KBM-7 (cell line): ENCODE data around the gene KBTBD6.
"Not testable (repeated sequence)": the region's sequence is repeated elsewhere in the genome, so short reads cannot be mapped to it uniquely, and the experiment has no call there.

Experiments
- DNase-seq: peaks from one replicate; pipeline ENCODE4 v3.0.0-alpha.2; 2015
- in situ Hi-C: fragments of 300-500 bp; cut with MboI; formaldehyde crosslinking; loops from 2 replicates; pipeline ENCODE4 v1.14.3; 2020; ENCODE audit warnings: low sequenced_read_pairs, low pct_unique_long_range_greater_than_20kb, mixed read lengths

KBTBD6 gene

GRCh38 chr13:41137951-41138350 lies 5.3 kb upstream of the KBTBD6 start:
- DNase-seq, result no peak
- in situ Hi-C loops, result no loop called here

GRCh38 chr13:41137241-41137640 lies 4.6 kb upstream of the KBTBD6 start:
- no peak for DNase-seq
- in situ Hi-C loops, result no loop called here

- in situ Hi-C loops, result no loop called here
- no peak for DNase-seq
These were observed 3.9 kb upstream of the KBTBD6 start for GRCh38 chr13:41136396-41137031.

- in situ Hi-C loops, result no loop called here
- DNase-seq, result no peak
These were observed 1.3 kb upstream of the KBTBD6 start for GRCh38 chr13:41133951-41134350.

GRCh38 chr13:41131660-41132511 lies 716 bp downstream of the KBTBD6 start:
- in situ Hi-C loops, result not testable (repeated sequence)

GRCh38 chr13:41131189-41131588 lies 1.4 kb downstream of the KBTBD6 start:
- DNase-seq, in situ Hi-C loops: not testable (repeated sequence)

More at GRCh38 chr13:41131660-41132511, 716 bp downstream of the KBTBD6 start:
- DNase-seq, result not testable (repeated sequence)

- peak; percentile 28 for DNase-seq
- in situ Hi-C loops, result no loop called here
These were observed 2.2 kb downstream of the KBTBD6 start for GRCh38 chr13:41130356-41130755.

GRCh38 chr13:41127701-41128100 lies 4.9 kb downstream of the KBTBD6 start:
- in situ Hi-C loops, result no loop called here
- no peak for DNase-seq

GRCh38 chr13:41122838-41123237 lies 9.8 kb downstream of the KBTBD6 start:
- in situ Hi-C loops, result no loop called here
- no peak for DNase-seq

- DNase-seq, result no peak
- in situ Hi-C loops, result no loop called here
These were observed 14.7 kb downstream of the KBTBD6 start for GRCh38 chr13:41117869-41118268.

GRCh38 chr13:41111454-41111853 lies 21.1 kb downstream of the KBTBD6 start:
- in situ Hi-C loops, result no loop called here
- no peak for DNase-seq

- in situ Hi-C loops, result no loop called here
- no peak for DNase-seq
These were observed 25.0 kb downstream of the KBTBD6 start for GRCh38 chr13:41107584-41108014.

GRCh38 chr13:41107104-41107571 lies 25.5 kb downstream of the KBTBD6 start:
- no peak for DNase-seq
- in situ Hi-C loops, result no loop called here

- DNase-seq, result no peak
- in situ Hi-C loops, result no loop called here
These were observed 32.6 kb downstream of the KBTBD6 start for GRCh38 chr13:41099986-41100385.

- no peak for DNase-seq
These were observed 33.8 kb downstream of the KBTBD6 start for GRCh38 chr13:41098761-41099160.

GRCh38 chr13:41095681-41096080 lies 36.9 kb downstream of the KBTBD6 start:
- DNase-seq, in situ Hi-C loops: not testable (repeated sequence)

More at GRCh38 chr13:41098761-41099160, 33.8 kb downstream of the KBTBD6 start:
- in situ Hi-C loops, result no loop called here

- in situ Hi-C loops, result no loop called here
- DNase-seq, result peak; percentile 48
These were observed 46.5 kb downstream of the KBTBD6 start for GRCh38 chr13:41085961-41086585.

GRCh38 chr13:41079725-41080124 lies 52.9 kb downstream of the KBTBD6 start:
- in situ Hi-C loops, result no loop called here
- no peak for DNase-seq
